Measurements from ENCODE around the gene ZBTB8B. TPM values are rescaled to one million over a fixed set of nuclear protein-coding genes. Genes with fewer than 3 reads are reported as not detected.
"Not testable (repeated sequence)": the region's sequence is repeated elsewhere in the genome, so short reads cannot be mapped to it uniquely, and the experiment has no call there.

ZBTB8B gene
- total RNA-seq, 2 experiments from 2014 or later = not detected

- H3K36me3 Mint-ChIP-seq (ENCODE audit: low read depth) = no peaks in the 10 kb centered on the region
- DNase-seq = no peak
- H3K27ac Mint-ChIP-seq = no peak overlapping the region
- ATAC-seq = no peak
- H3K27me3 Mint-ChIP-seq (ENCODE audit: low read depth) = peaks cover 8% of the 10 kb centered on the region
- ChIA-PET CTCF (interaction anchor here (0.8 kb wide), 1 partner anchor 9 kb away, joined by 3 read pairs; no protein-coding TSS in a partner anchor), POLR2A (no interaction called here)
- H3K4me1 Mint-ChIP-seq (ENCODE audit: low read depth) = no peaks in the 10 kb centered on the region
- no peak overlapping the region for H3K4me3 Mint-ChIP-seq
- H3K9me3 Mint-ChIP-seq (ENCODE audit: insufficient read depth) = no peaks in the 10 kb centered on the region
Observed at GRCh38 chr1:32471695-32472362, 7.0 kb downstream of the ZBTB8B start.

DNA sequence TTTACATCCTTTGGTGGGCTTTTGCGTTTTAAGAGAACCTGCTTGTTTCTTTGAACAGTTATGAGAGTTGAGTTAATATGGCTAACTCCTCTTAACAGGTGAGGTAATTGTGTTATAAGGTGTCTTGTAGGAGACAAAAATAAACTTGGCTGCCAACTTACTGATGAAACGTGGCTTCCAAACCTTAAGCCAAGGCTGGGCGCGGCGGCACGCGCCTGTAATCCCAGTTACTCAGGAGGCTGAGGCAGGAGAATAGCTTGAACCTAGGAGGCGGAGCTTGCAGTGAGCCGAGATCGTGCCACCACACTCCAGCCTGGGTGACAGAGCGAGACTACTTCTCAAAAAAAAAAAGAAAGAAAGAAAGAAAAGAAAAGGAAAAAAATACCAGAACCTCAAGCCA, 8.1 kb downstream of the ZBTB8B start:
- H3K27ac Mint-ChIP-seq; ATAC-seq; H3K9me3 Mint-ChIP-seq (ENCODE audit: insufficient read depth); CTCF ChIA-PET; H3K36me3 Mint-ChIP-seq (ENCODE audit: low read depth); POLR2A ChIA-PET; H3K27me3 Mint-ChIP-seq (ENCODE audit: low read depth); H3K4me3 Mint-ChIP-seq; H3K4me1 Mint-ChIP-seq (ENCODE audit: low read depth); DNase-seq: not testable (repeated sequence)

GRCh38 chr1:32474954-32475353, 10.1 kb downstream of the ZBTB8B start:
- ChIA-PET CTCF (no interaction called here), POLR2A (no interaction called here)
- DNase-seq (no peak), ATAC-seq (no peak)
- Mint-ChIP-seq H3K4me1 (ENCODE audit: low read depth) (no peaks in the 10 kb centered on the region), H3K36me3 (ENCODE audit: low read depth) (no peaks in the 10 kb centered on the region), H3K27me3 (ENCODE audit: low read depth) (peaks cover 5% of the 10 kb centered on the region), H3K4me3 (no peak overlapping the region), H3K9me3 (ENCODE audit: insufficient read depth) (no peaks in the 10 kb centered on the region), H3K27ac (no peak overlapping the region)

DNA sequence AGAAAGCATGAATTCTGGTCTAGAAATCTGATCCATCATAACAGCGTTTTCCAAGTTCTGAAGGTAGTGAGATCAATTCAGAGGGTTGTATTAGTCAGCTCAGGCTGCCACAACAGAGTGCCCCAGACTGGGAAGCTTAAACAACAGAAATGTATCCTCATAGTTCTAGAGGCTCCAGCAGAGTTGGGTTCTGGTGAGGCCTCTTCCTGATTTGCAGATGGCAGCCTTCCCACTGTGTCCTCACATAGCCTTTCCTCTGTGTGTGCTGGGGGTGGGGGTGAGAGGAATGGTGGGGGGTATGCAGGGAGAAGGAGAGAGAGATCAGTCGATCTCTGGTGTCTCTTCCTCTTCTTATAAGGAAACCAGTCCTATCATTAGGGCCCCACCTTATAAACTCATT, 15.1 kb downstream of the ZBTB8B start:
- ChIA-PET POLR2A (no interaction called here), CTCF (no interaction called here)
- no peak overlapping the region for H3K4me3 Mint-ChIP-seq
- H3K4me1 Mint-ChIP-seq (ENCODE audit: low read depth) = no peaks in the 10 kb centered on the region
- no peak overlapping the region for H3K27ac Mint-ChIP-seq
- H3K27me3 Mint-ChIP-seq (ENCODE audit: low read depth) = peaks cover 10% of the 10 kb centered on the region
- H3K9me3 Mint-ChIP-seq (ENCODE audit: insufficient read depth) = no peaks in the 10 kb centered on the region
- DNase-seq (no peak), ATAC-seq (no peak)
- H3K36me3 Mint-ChIP-seq (ENCODE audit: low read depth) = no peaks in the 10 kb centered on the region

DNA sequence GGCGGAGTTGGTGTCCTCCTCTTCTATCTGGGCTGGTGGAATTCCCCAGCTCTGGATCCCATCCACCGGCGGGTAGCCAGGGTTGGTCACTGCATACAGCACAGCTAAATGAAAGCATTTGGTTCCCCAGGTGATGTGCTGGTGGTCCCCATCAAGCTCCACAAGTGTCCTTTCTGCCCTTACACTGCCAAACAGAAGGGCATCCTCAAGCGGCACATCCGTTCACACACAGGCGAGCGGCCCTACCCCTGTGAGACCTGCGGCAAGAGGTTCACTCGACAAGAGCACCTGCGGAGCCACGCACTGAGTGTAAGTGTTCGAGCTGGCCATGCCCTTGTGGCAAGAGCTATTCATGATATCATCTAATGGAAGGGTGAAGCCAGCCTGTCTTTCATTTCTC, 15.9 kb downstream of the ZBTB8B start:
- Mint-ChIP-seq H3K4me3 (no peak overlapping the region), H3K27me3 (ENCODE audit: low read depth) (peaks cover 13% of the 10 kb centered on the region), H3K27ac (no peak overlapping the region), H3K9me3 (ENCODE audit: insufficient read depth) (no peaks in the 10 kb centered on the region), H3K4me1 (ENCODE audit: low read depth) (no peaks in the 10 kb centered on the region), H3K36me3 (ENCODE audit: low read depth) (no peaks in the 10 kb centered on the region)
- no peak for DNase-seq
- ChIA-PET CTCF (interaction anchor here (0.6 to 0.9 kb wide), 2 partner anchors 9 to 39 kb away, joined by 3 read pairs; no protein-coding TSS in a partner anchor), POLR2A (interaction anchor here (0.7 kb wide), 1 partner anchor 319 kb away, joined by 3 read pairs; no protein-coding TSS in a partner anchor)
- no peak for ATAC-seq

GRCh38 chr1:32481788-32482187, 16.9 kb downstream of the ZBTB8B start:
- H3K4me3 Mint-ChIP-seq; DNase-seq; POLR2A ChIA-PET; H3K4me1 Mint-ChIP-seq (ENCODE audit: low read depth); H3K27ac Mint-ChIP-seq; H3K9me3 Mint-ChIP-seq (ENCODE audit: insufficient read depth); H3K36me3 Mint-ChIP-seq (ENCODE audit: low read depth); ATAC-seq: not testable (repeated sequence)
- CTCF ChIA-PET = interaction anchor here (0.9 kb wide), 1 partner anchor 38 kb away, joined by 3 read pairs; no protein-coding TSS in a partner anchor
- peaks cover 13% of the 10 kb centered on the region for H3K27me3 Mint-ChIP-seq (ENCODE audit: low read depth)

- Mint-ChIP-seq H3K4me1 (ENCODE audit: low read depth) (no peaks in the 10 kb centered on the region), H3K27ac (no peak overlapping the region), H3K9me3 (ENCODE audit: insufficient read depth) (no peaks in the 10 kb centered on the region), H3K36me3 (ENCODE audit: low read depth) (no peaks in the 10 kb centered on the region), H3K4me3 (no peak overlapping the region), H3K27me3 (ENCODE audit: low read depth) (peaks cover 21% of the 10 kb centered on the region)
- DNase-seq (no peak), ATAC-seq (no peak)
- POLR2A ChIA-PET = no interaction called here
- CTCF ChIA-PET = no interaction called here
Observed at GRCh38 chr1:32485554-32486255, 20.8 kb downstream of the ZBTB8B start.

GRCh38 chr1:32486463-32487113, 21.7 kb downstream of the ZBTB8B start:
- H3K36me3 Mint-ChIP-seq (ENCODE audit: low read depth) = no peaks in the 10 kb centered on the region
- H3K9me3 Mint-ChIP-seq (ENCODE audit: insufficient read depth) = no peaks in the 10 kb centered on the region
- ATAC-seq = no peak
- no peak overlapping the region for H3K4me3 Mint-ChIP-seq
- no peak overlapping the region for H3K27ac Mint-ChIP-seq
- H3K27me3 Mint-ChIP-seq (ENCODE audit: low read depth) = peaks cover 18% of the 10 kb centered on the region
- DNase-seq = no peak
- CTCF ChIA-PET = no interaction called here
- H3K4me1 Mint-ChIP-seq (ENCODE audit: low read depth) = no peaks in the 10 kb centered on the region
- POLR2A ChIA-PET = no interaction called here

GRCh38 chr1:32487182-32487581, 22.3 kb downstream of the ZBTB8B start:
- CTCF ChIA-PET = no interaction called here
- H3K4me3 Mint-ChIP-seq = no peak overlapping the region
- no peak overlapping the region for H3K27ac Mint-ChIP-seq

GRCh38 chr1:32489774-32490454, 25.0 kb downstream of the ZBTB8B start:
- Mint-ChIP-seq H3K36me3 (ENCODE audit: low read depth) (no peaks in the 10 kb centered on the region), H3K9me3 (ENCODE audit: insufficient read depth) (no peaks in the 10 kb centered on the region), H3K27ac (no peak overlapping the region), H3K27me3 (ENCODE audit: low read depth) (peaks cover 19% of the 10 kb centered on the region), H3K4me1 (ENCODE audit: low read depth) (no peaks in the 10 kb centered on the region), H3K4me3 (no peak overlapping the region)
- POLR2A ChIA-PET = no interaction called here
- CTCF ChIA-PET = no interaction called here
- DNase-seq (no peak), ATAC-seq (no peak)

More at GRCh38 chr1:32487182-32487581, 22.3 kb downstream of the ZBTB8B start:
- POLR2A ChIA-PET = no interaction called here
- no peaks in the 10 kb centered on the region for H3K4me1 Mint-ChIP-seq (ENCODE audit: low read depth)
- H3K36me3 Mint-ChIP-seq (ENCODE audit: low read depth) = no peaks in the 10 kb centered on the region
- DNase-seq = no peak
- peaks cover 15% of the 10 kb centered on the region for H3K27me3 Mint-ChIP-seq (ENCODE audit: low read depth)
- no peak for ATAC-seq
- H3K9me3 Mint-ChIP-seq (ENCODE audit: insufficient read depth) = no peaks in the 10 kb centered on the region

DNA sequence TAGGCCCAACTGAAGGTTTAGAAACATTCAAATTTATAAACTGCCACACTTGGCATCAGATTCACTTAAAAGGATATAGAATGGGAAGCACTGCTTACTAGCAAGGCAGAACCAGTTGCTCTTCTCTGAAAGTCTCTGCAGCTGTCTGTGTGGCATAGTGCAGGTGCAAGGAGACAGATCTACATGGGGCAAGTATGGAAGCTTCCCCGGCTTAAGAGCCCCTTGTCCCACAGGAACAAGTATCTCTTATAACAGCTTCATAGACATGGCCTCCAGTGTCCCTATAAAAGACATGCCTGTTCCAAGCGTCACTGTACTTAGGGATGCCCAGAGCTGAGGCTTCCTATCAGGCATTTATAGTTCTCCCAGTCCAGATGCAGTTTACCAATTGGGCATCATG, 26.5 kb downstream of the ZBTB8B start:
- CTCF ChIA-PET = no interaction called here

GRCh38 chr1:32494196-32494595, 29.3 kb downstream of the ZBTB8B start:
- POLR2A ChIA-PET = no interaction called here
- H3K4me1 Mint-ChIP-seq (ENCODE audit: low read depth) = peaks cover 3% of the 10 kb centered on the region

More for the DNA sequence above, 26.5 kb downstream of the ZBTB8B start:
- Mint-ChIP-seq H3K27ac (no peak overlapping the region), H3K4me3 (no peak overlapping the region), H3K4me1 (ENCODE audit: low read depth) (no peaks in the 10 kb centered on the region), H3K27me3 (ENCODE audit: low read depth) (peaks cover 22% of the 10 kb centered on the region), H3K9me3 (ENCODE audit: insufficient read depth) (no peaks in the 10 kb centered on the region), H3K36me3 (ENCODE audit: low read depth) (no peaks in the 10 kb centered on the region)
- no peak for DNase-seq
- ATAC-seq = no peak
- POLR2A ChIA-PET = no interaction called here

More at GRCh38 chr1:32494196-32494595, 29.3 kb downstream of the ZBTB8B start:
- Mint-ChIP-seq H3K27ac (no peak overlapping the region), H3K9me3 (ENCODE audit: insufficient read depth) (no peaks in the 10 kb centered on the region), H3K36me3 (ENCODE audit: low read depth) (no peaks in the 10 kb centered on the region), H3K4me3 (no peak overlapping the region), H3K27me3 (ENCODE audit: low read depth) (peaks cover 33% of the 10 kb centered on the region)
- ATAC-seq = no peak
- DNase-seq = no peak
- CTCF ChIA-PET = no interaction called here
